GM19238 (cell line): Measurements from ENCODE around the gene GOLGA8K.
"Not testable (repeated sequence)": the region's sequence is repeated elsewhere in the genome, so short reads cannot be mapped to it uniquely, and the experiment has no call there.

Experiments
- DNase-seq: peaks from one replicate; pipeline ENCODE4 v3.0.0; 2011; ENCODE audit warnings: low spot score; ENCODE audit not compliant: insufficient read length

Gene GOLGA8K, protein sequence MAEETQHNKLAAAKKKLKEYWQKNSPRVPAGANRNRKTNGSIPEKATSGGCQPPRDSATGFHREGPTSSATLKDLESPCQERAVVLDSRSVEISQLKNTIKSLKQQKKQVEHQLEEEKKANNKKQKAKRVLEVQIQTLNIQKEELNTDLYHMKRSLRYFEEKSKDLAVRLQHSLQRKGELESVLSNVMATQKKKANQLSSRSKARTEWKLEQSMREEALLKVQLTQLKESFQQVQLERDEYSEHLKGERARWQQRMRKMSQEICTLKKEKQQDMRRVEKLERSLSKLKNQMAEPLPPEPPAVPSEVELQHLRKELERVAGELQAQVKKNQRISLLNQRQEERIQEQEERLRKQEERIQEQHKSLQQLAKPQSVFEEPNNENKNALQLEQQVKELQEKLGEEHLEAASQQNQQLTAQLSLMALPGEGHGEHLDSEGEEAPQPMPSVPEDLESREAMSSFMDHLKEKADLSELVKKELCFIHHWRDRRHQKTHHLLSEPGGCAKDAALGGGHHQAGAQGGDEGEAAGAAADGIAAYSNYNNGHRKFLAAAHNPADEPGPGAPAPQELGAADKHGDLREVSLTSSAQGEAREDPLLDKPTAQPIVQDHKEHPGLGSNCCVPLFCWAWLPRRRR

DNA sequence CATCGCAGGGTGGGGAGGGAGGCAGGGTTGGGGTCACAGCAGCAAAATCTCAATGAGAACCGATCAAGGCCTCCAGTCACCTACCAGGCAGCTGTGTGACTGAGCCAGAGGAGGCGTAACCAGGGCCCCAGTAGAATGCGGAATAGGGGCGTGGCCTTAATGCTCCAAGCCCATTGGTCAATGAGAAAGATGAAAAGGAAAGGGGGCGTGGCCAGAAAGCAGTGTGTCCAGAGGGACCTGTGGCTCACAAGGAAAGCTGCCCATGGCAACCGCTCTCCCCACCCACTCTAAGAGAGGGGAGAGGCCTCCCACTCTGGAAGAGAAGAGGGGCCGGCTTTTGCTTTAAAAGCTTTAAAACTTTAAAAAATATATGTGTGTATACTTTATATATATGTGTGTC lies at the start of gene GOLGA8K:
Gene GOLGA8K, minus strand, starts transcription at position 101 of the 400 bp plus-strand sequence. Its CDS starts 98 bp downstream, at position 3.
- DNase-seq: not testable (repeated sequence)

DNA sequence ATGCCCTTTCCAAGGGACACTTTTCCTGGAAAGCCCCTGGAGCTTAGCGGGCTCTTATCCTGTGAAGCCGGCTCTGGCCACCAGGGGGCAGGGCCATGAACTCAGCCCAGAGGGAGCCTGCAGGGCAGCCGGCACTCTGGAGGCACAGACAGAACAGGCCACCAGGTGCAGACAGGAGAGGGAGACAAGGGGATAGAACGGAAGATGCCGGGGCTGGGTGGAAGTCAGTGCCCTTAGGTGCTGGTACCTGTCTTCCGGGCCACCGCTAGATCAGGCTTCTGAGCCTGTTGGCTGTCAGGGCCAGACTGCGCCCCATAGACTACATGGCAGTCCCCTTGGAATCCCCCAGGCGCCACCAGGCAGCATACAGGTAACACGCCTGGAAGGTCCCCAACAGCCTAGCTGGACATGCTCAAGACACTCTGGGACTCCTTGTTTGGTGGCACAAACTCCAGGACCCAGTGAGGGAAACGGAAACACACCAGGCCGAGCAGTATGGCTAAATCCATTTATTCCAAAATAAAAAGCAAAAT lies 37.4 kb upstream of the GOLGA8K start:
- DNase-seq: not testable (repeated sequence)

- DNase-seq: not testable (repeated sequence)
These were observed 31.2 kb upstream of the GOLGA8K start for GRCh38 chr15:32434102-32434963.

DNA sequence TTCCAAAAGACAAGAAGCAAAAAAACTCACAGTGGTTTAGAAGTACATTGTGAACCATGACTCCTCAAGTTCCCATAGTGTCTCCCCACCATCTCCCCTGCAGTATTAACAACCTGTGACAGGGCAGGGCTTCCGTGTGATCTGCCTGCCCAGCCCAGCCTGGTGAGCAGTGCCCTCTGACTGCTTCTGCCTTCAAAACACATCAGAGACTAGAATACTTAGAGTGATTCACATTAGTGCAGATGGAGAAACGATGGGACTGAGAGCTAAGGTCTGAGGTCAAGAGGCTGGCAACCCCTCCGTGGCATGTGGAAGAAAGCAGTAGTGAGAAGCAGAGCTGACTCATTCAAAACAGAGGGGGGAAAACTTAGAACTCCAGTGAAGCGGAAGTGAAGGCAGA lies 24.5 kb upstream of the GOLGA8K start:
- not testable (repeated sequence) for DNase-seq

GRCh38 chr15:32426511-32426910 lies 23.4 kb upstream of the GOLGA8K start:
- not testable (repeated sequence) for DNase-seq

DNA sequence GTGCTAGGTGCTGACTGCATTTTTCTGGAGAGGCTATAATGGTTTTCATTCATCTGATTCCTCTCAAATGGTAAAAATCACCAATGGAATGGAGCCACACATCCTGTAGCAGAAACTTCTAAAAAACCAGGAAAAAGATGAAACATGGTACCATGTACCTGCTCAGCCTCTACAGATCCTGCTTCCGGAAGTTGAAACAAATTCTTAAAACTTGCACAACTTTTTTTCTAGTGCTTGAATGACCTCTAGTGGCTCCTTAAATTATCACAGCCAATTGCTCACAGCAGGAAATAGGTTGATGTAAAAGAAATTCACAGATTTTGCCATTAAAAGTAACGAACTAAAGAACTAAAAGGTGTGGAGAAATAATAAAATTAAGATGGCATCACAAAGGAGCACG lies 4.8 kb upstream of the GOLGA8K start:
- not testable (repeated sequence) for DNase-seq

- DNase-seq: not testable (repeated sequence)
These were observed 6.6 kb downstream of the GOLGA8K start for GRCh38 chr15:32396522-32396921.

DNA sequence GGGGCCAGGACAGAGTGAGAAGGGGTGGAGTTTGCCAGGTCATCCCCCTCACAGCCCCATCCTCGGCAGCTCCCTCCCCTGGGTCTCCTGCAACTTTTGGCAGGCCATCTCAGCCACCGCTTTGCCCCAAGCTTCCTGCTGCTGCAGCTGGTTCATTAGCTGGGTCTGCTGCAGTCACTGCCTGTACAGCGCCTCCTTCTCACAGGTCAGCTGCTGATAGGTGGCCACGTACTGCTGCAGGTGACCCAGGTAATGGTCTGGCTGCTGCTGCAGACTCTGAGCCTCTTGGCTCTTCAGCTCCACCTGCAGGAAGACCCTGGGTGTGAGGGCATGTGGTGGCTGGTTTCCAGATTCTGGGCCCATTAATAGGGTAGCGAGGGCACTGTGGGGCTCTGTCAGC lies 8.3 kb downstream of the GOLGA8K start:
- not testable (repeated sequence) for DNase-seq

- DNase-seq: not testable (repeated sequence)
These were observed 14.9 kb downstream of the GOLGA8K start for GRCh38 chr15:32388050-32388648.

GRCh38 chr15:32385823-32386495 lies 17.1 kb downstream of the GOLGA8K start:
- not testable (repeated sequence) for DNase-seq

- not testable (repeated sequence) for DNase-seq
These were observed 28.9 kb downstream of the GOLGA8K start for GRCh38 chr15:32374185-32374584.

- not testable (repeated sequence) for DNase-seq
These were observed 29.4 kb downstream of the GOLGA8K start for GRCh38 chr15:32373707-32374106.

DNA sequence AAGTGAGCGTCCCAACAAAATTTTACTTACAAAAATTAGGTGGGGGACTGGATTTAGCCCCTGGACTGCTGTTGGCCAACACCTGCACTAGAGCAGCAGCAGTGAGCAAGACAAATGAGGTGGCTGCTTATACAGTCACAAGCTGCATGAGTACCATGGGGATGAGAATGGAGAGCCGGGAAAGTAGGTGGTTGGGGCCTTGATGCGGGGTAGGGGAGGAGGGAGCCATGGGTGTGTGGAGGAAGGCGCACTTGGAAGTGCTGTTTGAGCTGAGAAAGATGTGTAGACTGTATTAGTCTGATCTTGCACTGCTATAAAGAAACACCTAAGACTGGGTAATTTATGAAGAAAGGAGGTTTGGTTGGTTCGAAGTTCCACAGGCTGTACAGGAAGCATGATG lies 31.0 kb downstream of the GOLGA8K start:
- not testable (repeated sequence) for DNase-seq

GRCh38 chr15:32370526-32370925 lies 32.6 kb downstream of the GOLGA8K start:
- DNase-seq: not testable (repeated sequence)

DNA sequence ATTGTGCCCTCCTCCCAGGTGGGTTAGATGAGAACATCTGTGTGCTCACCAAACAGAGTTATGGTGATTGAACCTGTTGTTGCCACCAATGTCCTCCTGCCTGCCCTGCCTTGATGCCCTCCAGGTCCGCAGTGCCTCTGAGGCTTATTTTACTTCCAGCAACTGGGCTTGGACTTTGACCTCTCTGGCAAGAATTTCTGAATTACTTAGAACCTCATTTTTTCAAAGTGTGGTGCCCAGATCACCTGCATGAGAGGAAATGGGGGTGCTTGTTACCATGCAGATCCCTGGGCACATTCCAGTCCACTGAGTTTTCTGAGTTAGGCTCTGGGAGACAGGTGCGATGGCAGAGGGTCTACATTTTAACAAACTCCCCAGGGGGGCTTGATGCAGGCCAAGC lies 33.0 kb downstream of the GOLGA8K start:
- not testable (repeated sequence) for DNase-seq

GRCh38 chr15:32366492-32366891 lies 36.6 kb downstream of the GOLGA8K start:
- DNase-seq: not testable (repeated sequence)

DNA sequence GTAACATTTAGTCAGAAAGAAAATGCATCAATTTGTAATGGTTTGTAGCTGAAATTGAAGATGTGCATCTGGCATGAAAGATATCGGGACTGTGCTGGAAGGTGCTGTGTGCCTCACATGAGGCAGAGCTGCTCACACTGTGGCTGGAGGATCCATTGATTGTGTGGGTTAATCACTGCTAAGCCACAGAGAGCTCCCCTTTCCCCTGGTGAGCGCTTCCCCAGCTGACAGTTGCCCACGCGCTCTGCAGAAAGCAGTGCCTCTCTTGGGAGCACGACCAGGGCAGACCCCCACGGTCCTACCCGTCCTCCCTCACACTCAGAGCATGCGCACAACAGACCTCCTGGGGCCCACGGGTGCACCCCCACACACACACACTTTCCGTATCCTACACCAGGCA lies 37.1 kb downstream of the GOLGA8K start:
- not testable (repeated sequence) for DNase-seq

- not testable (repeated sequence) for DNase-seq
These were observed 38.1 kb downstream of the GOLGA8K start for GRCh38 chr15:32364944-32365343.

- not testable (repeated sequence) for DNase-seq
These were observed 39.6 kb downstream of the GOLGA8K start for GRCh38 chr15:32363449-32363848.

GRCh38 chr15:32361662-32362061 lies 41.4 kb downstream of the GOLGA8K start:
- DNase-seq: not testable (repeated sequence)
